ENCODE data around the gene CNTFR.

DNA sequence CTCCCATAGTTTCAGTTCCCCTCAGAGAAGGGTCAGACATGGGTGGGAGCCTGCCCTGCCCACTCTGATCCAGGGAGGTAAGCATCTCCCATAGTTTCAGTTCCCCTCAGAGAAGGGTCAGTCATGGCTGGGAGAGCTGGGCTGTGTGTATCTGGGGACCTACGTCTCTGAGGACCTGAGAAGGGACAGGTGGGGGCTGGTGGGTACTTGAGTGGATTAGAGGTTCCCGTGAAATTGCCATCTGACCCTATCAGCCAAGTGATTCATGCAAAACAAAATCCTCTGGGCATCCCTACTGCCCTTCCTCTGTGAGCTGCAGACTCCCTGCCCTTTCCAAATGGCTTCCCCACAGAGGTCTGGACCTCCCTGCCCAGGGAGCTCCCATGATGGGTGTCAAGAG, 70.6 kb downstream of the CNTFR start:
- TF ChIP-seq, protein P1, sequence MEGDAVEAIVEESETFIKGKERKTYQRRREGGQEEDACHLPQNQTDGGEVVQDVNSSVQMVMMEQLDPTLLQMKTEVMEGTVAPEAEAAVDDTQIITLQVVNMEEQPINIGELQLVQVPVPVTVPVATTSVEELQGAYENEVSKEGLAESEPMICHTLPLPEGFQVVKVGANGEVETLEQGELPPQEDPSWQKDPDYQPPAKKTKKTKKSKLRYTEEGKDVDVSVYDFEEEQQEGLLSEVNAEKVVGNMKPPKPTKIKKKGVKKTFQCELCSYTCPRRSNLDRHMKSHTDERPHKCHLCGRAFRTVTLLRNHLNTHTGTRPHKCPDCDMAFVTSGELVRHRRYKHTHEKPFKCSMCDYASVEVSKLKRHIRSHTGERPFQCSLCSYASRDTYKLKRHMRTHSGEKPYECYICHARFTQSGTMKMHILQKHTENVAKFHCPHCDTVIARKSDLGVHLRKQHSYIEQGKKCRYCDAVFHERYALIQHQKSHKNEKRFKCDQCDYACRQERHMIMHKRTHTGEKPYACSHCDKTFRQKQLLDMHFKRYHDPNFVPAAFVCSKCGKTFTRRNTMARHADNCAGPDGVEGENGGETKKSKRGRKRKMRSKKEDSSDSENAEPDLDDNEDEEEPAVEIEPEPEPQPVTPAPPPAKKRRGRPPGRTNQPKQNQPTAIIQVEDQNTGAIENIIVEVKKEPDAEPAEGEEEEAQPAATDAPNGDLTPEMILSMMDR (IDR thresholded peaks at IDR 0.05 in 8 of 11, conservative IDR thresholded peaks at IDR 0.05 in 3 of 11) = no peak
- no peak for TF ChIP-seq POLR2A (IDR thresholded peaks at IDR 0.05)
